HG02885 (cell line): Measurements from ENCODE around the gene GMFB.
A peak's percentile ranks its signal among the peaks of the same experiment; 100 is the strongest.
"Not testable (repeated sequence)": the region's sequence is repeated elsewhere in the genome, so short reads cannot be mapped to it uniquely, and the experiment has no call there.

Experiments used
- ATAC-seq: cut with Tn5 transposase; IDR thresholded peaks from one replicate; pipeline ENCODE4 v1.9.1; 2021; ENCODE audit warnings: mild to moderate bottlenecking; ENCODE audit not compliant: unreplicated experiment, poor library complexity

Gene GMFB

GRCh38 chr14:54437954-54438353 lies 50.8 kb downstream of the GMFB start:
- ATAC-seq: not testable (repeated sequence)

GRCh38 chr14:54435500-54435981 lies 53.2 kb downstream of the GMFB start:
- peak; percentile 59 for ATAC-seq

DNA sequence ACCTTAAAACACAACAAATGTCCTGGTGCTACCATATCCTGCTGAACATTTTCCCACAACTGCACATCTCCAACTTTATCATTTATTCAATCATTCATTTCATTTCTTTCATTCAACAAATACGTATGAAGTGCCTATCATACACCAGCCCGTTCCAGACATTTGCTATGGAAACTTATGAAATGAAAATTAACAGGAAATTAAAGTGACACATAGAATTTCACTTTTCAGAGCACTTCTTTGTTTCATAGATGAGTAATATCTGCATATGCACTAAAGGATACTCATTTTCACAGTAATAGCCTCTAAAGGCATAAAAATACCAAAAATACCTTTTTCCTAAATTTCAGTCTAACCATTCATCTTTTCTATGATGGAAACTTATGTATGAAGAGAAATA lies 60.3 kb downstream of the GMFB start:
- ATAC-seq: no peak

GRCh38 chr14:54427871-54428270 lies 60.9 kb downstream of the GMFB start:
- no peak for ATAC-seq

GRCh38 chr14:54425537-54426274 lies 63.1 kb downstream of the GMFB start:
- no peak for ATAC-seq

GRCh38 chr14:54425068-54425467 lies 63.7 kb downstream of the GMFB start:
- no peak for ATAC-seq
